Brain microvascular endothelial cell (primary cell): ENCODE measurements around the gene DGKB.

Experiments used
- DNase-seq: peaks from one replicate; pipeline ENCODE4 v3.0.0-alpha.2; 2020
- H3K27ac ChIP-seq: fragments of 250-450 bp; sonication (Bioruptor Pico); 2 replicates; pipeline ENCODE4 v1.5.1; 2020; ENCODE audit warnings: mild to moderate bottlenecking, moderate library complexity
- H3K27me3 ChIP-seq: fragments of 250-450 bp; sonication (Bioruptor Pico); replicated peaks from 2 replicates; pipeline ENCODE4 v1.5.1; 2020; ENCODE audit warnings: mild to moderate bottlenecking
- H3K36me3 ChIP-seq: fragments of 250-450 bp; sonication (Bioruptor Pico); replicated peaks from 2 replicates; pipeline ENCODE4 v1.5.1; 2020; ENCODE audit warnings: mild to moderate bottlenecking
- H3K4me3 ChIP-seq: 2 replicates; pipeline ENCODE4 v1.5.1; 2011; ENCODE audit warnings: low read depth, mild to moderate bottlenecking, control low read depth, low read length, moderate library complexity
- CTCF ChIP-seq: IDR thresholded peaks from 2 replicates; pipeline ENCODE4 v1.5.1; 2011; ENCODE audit warnings: low read depth, mild to moderate bottlenecking, moderate library complexity, low read length, control low read depth, inconsistent platforms; ENCODE audit errors: missing control alignments
- in situ Hi-C: cut with HindIII; loops from 2 replicates; pipeline ENCODE4 v1.10.0; 2017; ENCODE audit warnings: low sequenced_read_pairs, low pct_ligation_motif_present

The DGKB gene

GRCh38 chr7:14389595-14389994, 513.0 kb downstream of the DGKB start:
- H3K4me3 ChIP-seq, result no peak overlapping the region
- H3K27me3 ChIP-seq, result no peaks in the 10 kb centered on the region
- no peak overlapping the region for H3K27ac ChIP-seq
- no peak for TF ChIP-seq CTCF
- H3K36me3 ChIP-seq, result no peaks in the 10 kb centered on the region
- in situ Hi-C loops, result no loop called here
- DNase-seq, result no peak

- H3K27me3 ChIP-seq, result no peaks in the 10 kb centered on the region
- in situ Hi-C loops, result no loop called here
Measured at GRCh38 chr7:14389181-14389591, 513.4 kb downstream of the DGKB start.

GRCh38 chr7:14385074-14385473, 517.5 kb downstream of the DGKB start:
- in situ Hi-C loops, result no loop called here
- no peak for DNase-seq
- Histone ChIP-seq H3K36me3 (no peaks in the 10 kb centered on the region), H3K4me3 (no peak overlapping the region), H3K27ac (no peak overlapping the region), H3K27me3 (no peaks in the 10 kb centered on the region)
- no peak for TF ChIP-seq CTCF

More at GRCh38 chr7:14389181-14389591, 513.4 kb downstream of the DGKB start:
- H3K27ac ChIP-seq, result no peak overlapping the region
- DNase-seq, result no peak
- TF ChIP-seq CTCF, result no peak
- H3K4me3 ChIP-seq, result no peak overlapping the region
- H3K36me3 ChIP-seq, result no peaks in the 10 kb centered on the region

GRCh38 chr7:14381936-14382335, 520.6 kb downstream of the DGKB start:
- Histone ChIP-seq H3K27me3 (no peaks in the 10 kb centered on the region), H3K4me3 (no peak overlapping the region), H3K36me3 (no peaks in the 10 kb centered on the region), H3K27ac (no peak overlapping the region)
- no peak for DNase-seq
- TF ChIP-seq CTCF, result no peak
- in situ Hi-C loops, result no loop called here

- no peak overlapping the region for H3K27ac ChIP-seq
- no peaks in the 10 kb centered on the region for H3K36me3 ChIP-seq
- DNase-seq, result no peak
- no peak overlapping the region for H3K4me3 ChIP-seq
- in situ Hi-C loops, result no loop called here
- no peak for TF ChIP-seq CTCF
- H3K27me3 ChIP-seq, result no peaks in the 10 kb centered on the region
Measured at GRCh38 chr7:14381306-14381705, 521.2 kb downstream of the DGKB start.

- Histone ChIP-seq H3K27me3 (no peaks in the 10 kb centered on the region), H3K36me3 (no peaks in the 10 kb centered on the region), H3K27ac (no peak overlapping the region), H3K4me3 (no peak overlapping the region)
- no peak for TF ChIP-seq CTCF
- DNase-seq, result no peak
- in situ Hi-C loops, result no loop called here
Measured at GRCh38 chr7:14380881-14381280, 521.7 kb downstream of the DGKB start.
